ENCODE data around the gene REC114.
"Not testable (repeated sequence)": the region's sequence is repeated elsewhere in the genome, so short reads cannot be mapped to it uniquely, and the experiment has no call there.

The REC114 gene

GRCh38 chr15:73442968-73443367 is at the start of gene REC114:
Gene REC114 (plus strand): TSS chr15:73443164. CDS start chr15:73443186, 22 bp downstream.
- Mint-ChIP-seq H3K27me3 (peaks cover 24% of the 10 kb centered on the region), H3K9me3 (no peaks in the 10 kb centered on the region), H3K27ac (no peak within 1 kb of the TSS), H3K4me3 (no peak within 1 kb of the TSS), H3K36me3 (ENCODE audit: low read depth) (no peaks in the 10 kb centered on the region), H3K4me1 (ENCODE audit: low read depth) (no peaks in the 10 kb centered on the region)

- H3K36me3 Mint-ChIP-seq (ENCODE audit: low read depth) = no peaks in the 10 kb centered on the region
- no peak overlapping the region for H3K27ac Mint-ChIP-seq
- no peaks in the 10 kb centered on the region for H3K4me1 Mint-ChIP-seq (ENCODE audit: low read depth)
- H3K9me3 Mint-ChIP-seq = no peaks in the 10 kb centered on the region
- H3K27me3 Mint-ChIP-seq = peaks cover 10% of the 10 kb centered on the region
- no peak overlapping the region for H3K4me3 Mint-ChIP-seq
Observed at GRCh38 chr15:73393336-73393735, 49.6 kb upstream of the REC114 start.

- Mint-ChIP-seq H3K27ac (no peak overlapping the region), H3K27me3 (peaks cover 8% of the 10 kb centered on the region), H3K36me3 (ENCODE audit: low read depth) (no peaks in the 10 kb centered on the region), H3K9me3 (no peaks in the 10 kb centered on the region), H3K4me3 (no peak overlapping the region), H3K4me1 (ENCODE audit: low read depth) (no peaks in the 10 kb centered on the region)
Observed at GRCh38 chr15:73394782-73395181, 48.2 kb upstream of the REC114 start.

- H3K27me3 Mint-ChIP-seq = peaks cover 8% of the 10 kb centered on the region
- no peaks in the 10 kb centered on the region for H3K36me3 Mint-ChIP-seq (ENCODE audit: low read depth)
- H3K9me3 Mint-ChIP-seq = no peaks in the 10 kb centered on the region
- no peak overlapping the region for H3K27ac Mint-ChIP-seq
- no peak overlapping the region for H3K4me3 Mint-ChIP-seq
- no peaks in the 10 kb centered on the region for H3K4me1 Mint-ChIP-seq (ENCODE audit: low read depth)
Observed at GRCh38 chr15:73395671-73396070, 47.3 kb upstream of the REC114 start.

- Mint-ChIP-seq H3K27me3 (peaks cover 5% of the 10 kb centered on the region), H3K36me3 (ENCODE audit: low read depth) (no peaks in the 10 kb centered on the region), H3K27ac (no peak overlapping the region), H3K4me1 (ENCODE audit: low read depth) (no peaks in the 10 kb centered on the region), H3K4me3 (no peak overlapping the region), H3K9me3 (no peaks in the 10 kb centered on the region)
Observed at GRCh38 chr15:73397461-73397860, 45.5 kb upstream of the REC114 start.

- H3K4me3 Mint-ChIP-seq = no peak overlapping the region
- no peaks in the 10 kb centered on the region for H3K9me3 Mint-ChIP-seq
- no peaks in the 10 kb centered on the region for H3K36me3 Mint-ChIP-seq (ENCODE audit: low read depth)
- no peak overlapping the region for H3K27ac Mint-ChIP-seq
- H3K27me3 Mint-ChIP-seq = peaks cover 5% of the 10 kb centered on the region
- H3K4me1 Mint-ChIP-seq (ENCODE audit: low read depth) = no peaks in the 10 kb centered on the region
Observed at GRCh38 chr15:73398861-73399260, 44.1 kb upstream of the REC114 start.

GRCh38 chr15:73400222-73400621 is 42.7 kb upstream of the REC114 start:
- H3K9me3 Mint-ChIP-seq; H3K36me3 Mint-ChIP-seq (ENCODE audit: low read depth); H3K4me1 Mint-ChIP-seq (ENCODE audit: low read depth); H3K4me3 Mint-ChIP-seq; H3K27me3 Mint-ChIP-seq; H3K27ac Mint-ChIP-seq: not testable (repeated sequence)

GRCh38 chr15:73403171-73403570 is 39.8 kb upstream of the REC114 start:
- Mint-ChIP-seq H3K27me3 (peaks cover 4% of the 10 kb centered on the region), H3K4me3 (no peak overlapping the region), H3K9me3 (no peaks in the 10 kb centered on the region), H3K4me1 (ENCODE audit: low read depth) (no peaks in the 10 kb centered on the region), H3K27ac (no peak overlapping the region), H3K36me3 (ENCODE audit: low read depth) (no peaks in the 10 kb centered on the region)

- H3K4me1 Mint-ChIP-seq (ENCODE audit: low read depth) = no peaks in the 10 kb centered on the region
- H3K4me3 Mint-ChIP-seq = no peak overlapping the region
- no peak overlapping the region for H3K27ac Mint-ChIP-seq
- H3K36me3 Mint-ChIP-seq (ENCODE audit: low read depth) = no peaks in the 10 kb centered on the region
- no peaks in the 10 kb centered on the region for H3K9me3 Mint-ChIP-seq
- peaks cover 16% of the 10 kb centered on the region for H3K27me3 Mint-ChIP-seq
Observed at GRCh38 chr15:73414876-73415275, 28.1 kb upstream of the REC114 start.

GRCh38 chr15:73424506-73424905 is 18.5 kb upstream of the REC114 start:
- peaks cover 4% of the 10 kb centered on the region for H3K4me1 Mint-ChIP-seq (ENCODE audit: low read depth)

GRCh38 chr15:73425510-73425909 is 17.5 kb upstream of the REC114 start:
- H3K27ac Mint-ChIP-seq = no peak overlapping the region
- H3K4me3 Mint-ChIP-seq = no peak overlapping the region
- H3K9me3 Mint-ChIP-seq = no peaks in the 10 kb centered on the region
- H3K27me3 Mint-ChIP-seq = peaks cover 28% of the 10 kb centered on the region
- no peaks in the 10 kb centered on the region for H3K36me3 Mint-ChIP-seq (ENCODE audit: low read depth)
- peaks cover 4% of the 10 kb centered on the region for H3K4me1 Mint-ChIP-seq (ENCODE audit: low read depth)

More at GRCh38 chr15:73424506-73424905, 18.5 kb upstream of the REC114 start:
- H3K4me3 Mint-ChIP-seq = no peak overlapping the region
- H3K9me3 Mint-ChIP-seq = no peaks in the 10 kb centered on the region
- peaks cover 28% of the 10 kb centered on the region for H3K27me3 Mint-ChIP-seq
- no peak overlapping the region for H3K27ac Mint-ChIP-seq
- H3K36me3 Mint-ChIP-seq (ENCODE audit: low read depth) = no peaks in the 10 kb centered on the region

- peaks cover 4% of the 10 kb centered on the region for H3K4me1 Mint-ChIP-seq (ENCODE audit: low read depth)
- no peaks in the 10 kb centered on the region for H3K9me3 Mint-ChIP-seq
- H3K27me3 Mint-ChIP-seq = peaks cover 25% of the 10 kb centered on the region
- no peak overlapping the region for H3K4me3 Mint-ChIP-seq
- no peaks in the 10 kb centered on the region for H3K36me3 Mint-ChIP-seq (ENCODE audit: low read depth)
- no peak overlapping the region for H3K27ac Mint-ChIP-seq
Observed at GRCh38 chr15:73426323-73426994, 16.5 kb upstream of the REC114 start.

- not testable (repeated sequence) for H3K4me3 Mint-ChIP-seq; H3K36me3 Mint-ChIP-seq (ENCODE audit: low read depth); H3K4me1 Mint-ChIP-seq (ENCODE audit: low read depth); H3K27ac Mint-ChIP-seq; H3K9me3 Mint-ChIP-seq
- H3K27me3 Mint-ChIP-seq = peaks cover 28% of the 10 kb centered on the region
Observed at GRCh38 chr15:73431329-73431728, 11.6 kb upstream of the REC114 start.

- Mint-ChIP-seq H3K9me3 (no peaks in the 10 kb centered on the region), H3K4me3 (no peak overlapping the region), H3K27ac (no peak overlapping the region), H3K4me1 (ENCODE audit: low read depth) (no peaks in the 10 kb centered on the region), H3K36me3 (ENCODE audit: low read depth) (no peaks in the 10 kb centered on the region), H3K27me3 (peaks cover 37% of the 10 kb centered on the region)
Observed at GRCh38 chr15:73433873-73434272, 9.1 kb upstream of the REC114 start.

GRCh38 chr15:73436613-73437012 is 6.4 kb upstream of the REC114 start:
- no peak overlapping the region for H3K27ac Mint-ChIP-seq
- H3K4me3 Mint-ChIP-seq = no peak overlapping the region
- H3K4me1 Mint-ChIP-seq (ENCODE audit: low read depth) = no peaks in the 10 kb centered on the region
- H3K9me3 Mint-ChIP-seq = no peaks in the 10 kb centered on the region
- peaks cover 38% of the 10 kb centered on the region for H3K27me3 Mint-ChIP-seq
- no peaks in the 10 kb centered on the region for H3K36me3 Mint-ChIP-seq (ENCODE audit: low read depth)

GRCh38 chr15:73437543-73438109 is 5.3 kb upstream of the REC114 start:
- H3K27me3 Mint-ChIP-seq = peaks cover 38% of the 10 kb centered on the region
- H3K36me3 Mint-ChIP-seq (ENCODE audit: low read depth) = no peaks in the 10 kb centered on the region
- H3K4me1 Mint-ChIP-seq (ENCODE audit: low read depth) = no peaks in the 10 kb centered on the region
- no peak overlapping the region for H3K4me3 Mint-ChIP-seq
- no peak overlapping the region for H3K27ac Mint-ChIP-seq
- H3K9me3 Mint-ChIP-seq = no peaks in the 10 kb centered on the region
